Measurements from ENCODE around the gene PPL.

The PPL gene

GRCh38 chr16:4870138-4870671 is 66.7 kb downstream of the PPL start:
- no peak for TF ChIP-seq CTCF (IDR thresholded peaks at IDR 0.05; ENCODE audit: insufficient read depth, missing control alignments)
- no peak for DNase-seq (ENCODE audit: insufficient read length, low spot score)
- FAIRE-seq, result no peak

GRCh38 chr16:4869147-4869805 is 67.7 kb downstream of the PPL start:
- no peak for TF ChIP-seq CTCF (IDR thresholded peaks at IDR 0.05; ENCODE audit: insufficient read depth, missing control alignments)
- DNase-seq (ENCODE audit: insufficient read length, low spot score), result no peak
- FAIRE-seq, result no peak

GRCh38 chr16:4868535-4868934 is 68.4 kb downstream of the PPL start:
- no peak for DNase-seq (ENCODE audit: insufficient read length, low spot score)
- FAIRE-seq, result no peak
- TF ChIP-seq CTCF (IDR thresholded peaks at IDR 0.05; ENCODE audit: insufficient read depth, missing control alignments), result no peak

GRCh38 chr16:4868026-4868425 is 68.9 kb downstream of the PPL start:
- no peak for DNase-seq (ENCODE audit: insufficient read length, low spot score)
- TF ChIP-seq CTCF (IDR thresholded peaks at IDR 0.05; ENCODE audit: insufficient read depth, missing control alignments), result no peak
- no peak for FAIRE-seq

- no peak for DNase-seq (ENCODE audit: insufficient read length, low spot score)
- no peak for FAIRE-seq
- TF ChIP-seq CTCF (IDR thresholded peaks at IDR 0.05; ENCODE audit: insufficient read depth, missing control alignments), result no peak
Measured at GRCh38 chr16:4866586-4866985, 70.4 kb downstream of the PPL start.

- FAIRE-seq (no peak), DNase-seq (ENCODE audit: insufficient read length, low spot score) (no peak)
- TF ChIP-seq CTCF (IDR thresholded peaks at IDR 0.05; ENCODE audit: insufficient read depth, missing control alignments), result no peak
Measured at GRCh38 chr16:4865231-4865860, 71.6 kb downstream of the PPL start.

GRCh38 chr16:4864728-4865127 is 72.2 kb downstream of the PPL start:
- no peak for DNase-seq (ENCODE audit: insufficient read length, low spot score)
- FAIRE-seq, result no peak

More at GRCh38 chr16:4864728-4865127, 72.2 kb downstream of the PPL start:
- no peak for TF ChIP-seq CTCF (IDR thresholded peaks at IDR 0.05; ENCODE audit: insufficient read depth, missing control alignments)

Measured in D721Med (cell line).